HS-27A (cell line): ENCODE results near the gene CSTF3.
"Not testable (repeated sequence)": the region's sequence is repeated elsewhere in the genome, so short reads cannot be mapped to it uniquely, and the experiment has no call there.

Experiments
- DNase-seq: peaks from one replicate; pipeline ENCODE4 v3.0.0-alpha.2; 2012; ENCODE audit warnings: low read depth, missing footprints

CSTF3 gene

DNA sequence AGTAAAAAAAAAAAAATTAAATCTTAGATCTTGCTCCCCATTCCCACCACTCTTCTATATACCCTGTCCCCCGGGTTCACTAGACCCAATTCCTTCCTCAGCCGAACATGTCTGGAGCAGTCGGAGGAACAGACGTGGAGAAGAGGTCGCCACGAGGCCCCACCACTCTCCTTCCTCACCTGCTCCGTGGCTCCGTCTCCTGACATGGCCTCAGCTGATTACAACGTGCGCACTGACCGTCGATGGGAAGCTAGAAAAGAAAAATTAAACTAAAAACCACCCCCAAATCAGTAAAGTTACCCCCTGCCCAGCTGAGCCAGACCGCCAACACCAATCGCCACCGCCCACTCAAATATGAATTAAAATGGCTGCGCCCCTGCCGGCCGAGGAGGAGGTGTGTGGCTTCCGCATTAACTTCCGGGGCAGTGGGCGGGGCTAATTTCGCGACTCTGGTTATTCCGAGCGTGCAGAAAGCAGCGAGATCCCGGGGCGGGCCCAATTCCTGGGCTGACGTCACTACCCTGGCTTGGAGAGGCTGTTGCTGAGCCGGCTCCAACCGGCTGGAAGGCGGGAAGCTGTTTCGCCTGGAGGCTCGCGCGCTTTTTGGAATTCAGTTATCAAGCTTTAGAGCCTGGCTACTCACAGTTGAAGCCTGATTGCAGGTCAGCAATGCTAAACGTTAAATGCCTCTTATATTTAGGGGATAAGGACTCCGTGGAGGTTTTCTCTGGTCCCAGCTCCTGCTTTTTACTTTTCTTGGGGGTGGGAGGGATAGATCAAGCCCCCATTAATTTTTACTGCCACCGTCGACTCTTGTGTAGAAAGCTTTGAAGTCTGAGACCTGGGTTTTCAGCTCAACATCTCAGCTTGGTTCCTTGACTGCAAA, at the start of gene CSTF3:
CSTF3 (minus strand) TSS at position 361 of the 886 bp plus-strand sequence; CDS start at position 206, 155 bp downstream.
- DNase-seq = peak; percentile 98

DNA sequence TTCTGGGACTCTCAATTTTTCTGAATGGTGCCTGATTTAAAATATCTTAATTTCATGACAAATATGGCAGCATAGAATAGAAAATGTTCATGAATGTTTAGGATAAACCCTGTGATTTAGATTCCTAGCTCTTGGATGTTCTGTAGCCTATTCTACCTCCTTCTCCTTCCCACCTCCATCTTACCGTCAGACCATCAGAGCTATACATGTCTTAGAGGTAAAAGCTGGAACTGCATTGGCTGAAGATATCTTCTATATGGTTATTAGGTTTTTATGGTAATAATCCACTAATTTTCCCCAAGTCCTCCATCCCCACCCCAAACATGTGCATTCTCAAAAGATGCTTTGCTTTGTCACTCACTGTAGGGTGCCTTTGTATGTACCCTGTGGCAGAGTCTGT, 46.9 kb upstream of the CSTF3 start:
- DNase-seq = no peak

DNA sequence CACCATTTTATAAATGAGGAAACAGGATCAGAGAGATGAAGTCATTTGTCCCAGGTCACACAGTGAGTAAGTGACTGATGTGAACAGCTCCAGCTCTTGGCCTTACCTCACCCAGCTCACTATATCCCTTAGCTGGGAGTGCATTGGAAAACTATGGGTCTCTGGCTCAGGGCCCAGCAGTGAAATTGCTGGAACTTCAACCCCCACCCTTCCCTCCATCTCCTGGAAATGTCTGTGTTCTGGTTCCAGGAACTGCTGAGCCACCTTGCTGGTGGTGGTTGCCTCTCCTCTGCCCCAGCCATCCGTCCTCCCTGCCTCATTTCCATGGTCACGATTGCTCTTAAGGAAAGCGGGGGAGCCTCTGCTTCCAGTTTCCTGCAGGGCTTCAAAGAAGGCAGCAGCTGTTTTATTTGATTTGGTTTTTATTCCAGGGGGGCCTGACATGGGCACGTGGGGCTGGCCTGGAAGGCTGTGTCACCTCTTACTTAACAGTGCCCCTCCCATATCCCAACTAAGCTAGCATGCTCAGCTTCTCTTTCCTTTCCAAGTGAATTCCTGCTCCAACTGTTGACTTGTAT, 46.2 kb upstream of the CSTF3 start:
- no peak for DNase-seq

DNA sequence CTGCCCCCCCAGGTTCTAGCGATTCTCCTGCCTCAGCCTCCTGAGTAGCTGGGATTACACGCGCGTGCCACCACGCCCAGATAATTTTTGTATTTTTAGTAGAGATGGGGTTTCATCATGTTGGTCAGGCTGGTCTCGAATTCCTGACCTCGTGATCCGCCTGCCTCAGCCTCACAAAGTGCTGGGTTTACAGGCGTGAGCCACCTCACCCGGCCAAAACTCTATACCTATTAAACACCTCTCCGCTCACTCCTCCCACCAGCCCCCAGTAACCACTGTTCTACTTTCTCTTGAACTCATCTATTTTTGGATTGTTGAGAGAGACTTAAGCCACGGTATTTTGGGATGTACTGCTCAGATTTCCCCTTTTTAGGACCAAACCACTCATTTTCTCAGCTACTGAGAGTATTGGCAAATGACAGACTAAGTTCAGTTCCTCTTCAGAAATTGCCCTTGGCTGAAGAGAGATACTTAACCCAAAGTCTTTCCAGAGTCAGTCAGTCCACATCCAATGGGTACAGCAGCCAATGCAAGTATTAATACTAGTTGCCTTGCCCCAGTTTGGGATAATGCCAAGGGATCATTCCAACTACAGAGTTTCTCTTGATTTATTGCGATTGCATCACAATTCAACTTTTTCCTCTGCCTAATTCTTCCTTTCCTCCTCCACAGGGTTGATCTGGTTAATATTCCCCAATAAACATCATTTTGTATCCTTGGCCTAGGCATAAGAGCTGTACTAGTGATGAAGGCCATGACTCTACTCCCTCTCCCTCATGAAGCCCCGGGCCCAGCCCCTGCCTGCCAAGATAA, 36.8 kb upstream of the CSTF3 start:
- no peak for DNase-seq

DNA sequence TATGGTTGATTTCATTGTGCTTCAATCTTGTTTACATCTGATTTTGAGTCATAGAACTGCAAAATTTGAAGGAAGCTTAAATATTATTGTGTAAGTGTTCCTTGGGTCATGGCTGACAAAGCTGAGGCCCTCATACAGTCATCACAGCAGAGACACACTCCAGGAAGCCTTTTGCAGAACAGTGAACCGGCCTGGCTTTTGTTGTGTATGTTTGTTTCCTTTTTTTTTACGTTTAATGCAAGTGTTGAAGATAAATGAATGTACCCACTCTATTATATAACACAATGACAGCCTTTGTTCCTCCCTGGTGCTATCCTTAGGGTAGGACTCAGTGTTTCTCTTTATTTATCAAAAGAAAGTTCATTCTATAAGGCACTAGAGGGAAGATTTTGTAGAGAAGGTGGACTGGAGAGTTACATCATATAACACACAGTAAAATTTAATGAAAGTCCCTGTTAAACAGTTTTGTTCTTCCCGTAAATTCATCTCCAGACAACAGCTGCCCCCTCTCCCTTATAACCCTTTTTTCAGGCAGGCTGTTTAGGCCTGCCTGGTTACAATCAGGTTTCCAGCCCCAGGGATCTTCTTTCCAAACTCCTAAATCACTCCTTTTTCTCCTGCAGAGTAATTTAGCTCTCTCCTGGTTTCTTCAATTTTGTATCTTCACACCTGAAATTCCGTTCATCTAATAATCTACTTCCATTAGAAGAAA, 34.3 kb upstream of the CSTF3 start:
- DNase-seq = no peak

DNA sequence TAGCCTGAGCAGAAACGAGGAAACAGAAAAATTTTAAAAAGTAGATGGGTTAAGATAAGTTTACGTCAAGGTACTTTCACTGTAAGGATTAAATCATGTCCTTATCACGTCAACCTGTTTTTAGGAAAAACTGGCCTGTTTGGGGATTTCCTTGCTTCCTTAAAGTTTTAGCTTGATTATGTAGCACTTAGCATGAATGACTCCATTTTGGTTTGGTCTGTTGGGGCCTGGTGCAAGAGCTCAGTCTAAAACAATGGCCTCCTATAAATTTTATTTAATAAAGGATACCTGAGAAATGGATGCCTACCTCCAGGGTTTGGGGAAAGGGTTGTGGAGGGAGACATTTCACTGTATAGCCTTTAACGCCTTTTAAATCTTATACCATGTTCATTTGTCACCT, 33.2 kb upstream of the CSTF3 start:
- DNase-seq = no peak

DNA sequence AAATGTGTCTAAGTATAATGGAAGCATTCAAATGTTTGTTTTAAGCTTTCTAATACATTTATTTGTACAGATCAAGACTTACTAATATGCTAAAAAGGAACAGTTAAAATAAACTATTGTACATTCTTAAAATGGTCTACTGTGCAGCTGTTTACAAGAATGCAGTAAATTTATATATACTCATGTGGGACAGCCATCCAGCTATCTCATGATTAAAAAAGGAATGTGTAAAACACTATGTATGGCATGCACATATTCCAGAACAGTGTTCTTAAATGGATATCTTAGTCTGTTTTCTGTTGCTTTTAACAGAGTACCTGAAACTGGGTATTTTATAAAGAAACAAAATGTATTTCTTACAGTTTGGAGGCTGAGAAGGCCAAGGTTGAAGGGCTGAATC, 30.2 kb upstream of the CSTF3 start:
- DNase-seq = no peak

DNA sequence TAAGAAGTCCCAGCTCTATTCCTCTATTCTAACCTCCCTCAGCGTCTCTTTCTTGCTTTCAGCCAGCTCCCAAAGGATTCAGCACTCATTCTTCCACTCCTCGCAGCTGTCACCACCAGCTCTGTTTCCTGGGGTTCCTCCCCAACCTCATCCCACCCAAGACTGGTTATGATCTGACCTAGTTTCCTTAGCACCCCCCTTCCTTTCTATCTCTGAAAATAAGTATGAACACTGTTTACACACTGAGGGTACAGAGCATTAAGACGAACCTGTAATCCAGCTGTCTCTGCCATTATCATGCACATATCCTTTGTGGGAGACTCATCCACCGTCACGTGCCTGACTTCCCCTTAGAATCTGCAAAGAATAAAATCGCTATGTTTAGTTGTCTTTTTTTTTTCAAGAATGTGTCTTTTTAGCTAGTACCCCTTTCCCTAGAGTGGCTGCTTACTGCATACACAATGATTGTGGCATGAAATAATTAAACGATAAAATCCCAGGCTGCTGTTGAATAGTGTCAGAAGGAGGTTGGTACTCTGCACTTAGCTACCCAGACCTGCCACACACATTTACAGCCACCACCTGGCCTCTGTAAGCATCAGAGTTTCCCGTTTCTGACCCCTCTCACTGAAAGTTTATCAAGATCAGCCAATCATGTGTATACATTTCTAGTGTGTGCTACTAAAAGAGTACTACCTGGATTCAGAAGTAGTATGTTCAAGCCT, 26.9 kb upstream of the CSTF3 start:
- DNase-seq = no peak

DNA sequence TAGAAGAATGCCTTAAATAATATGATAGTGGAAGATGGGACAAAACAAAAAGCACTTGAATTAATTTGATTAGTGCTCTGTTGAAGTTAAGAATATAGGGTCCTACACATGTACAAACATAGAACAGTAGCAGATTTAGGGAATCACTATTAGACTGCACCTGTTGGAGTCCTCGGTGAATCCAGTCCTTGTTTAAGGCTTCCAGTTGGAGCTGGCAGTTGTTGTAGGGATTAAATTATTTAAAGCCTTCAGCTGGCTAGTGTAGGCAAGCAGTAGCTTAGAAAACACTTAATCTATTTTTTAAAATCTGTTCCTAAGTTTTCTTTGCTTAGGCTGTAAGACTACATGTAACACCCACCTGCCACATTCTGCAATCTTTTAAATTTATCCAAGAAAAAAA, 24.5 kb upstream of the CSTF3 start:
- DNase-seq = no peak

DNA sequence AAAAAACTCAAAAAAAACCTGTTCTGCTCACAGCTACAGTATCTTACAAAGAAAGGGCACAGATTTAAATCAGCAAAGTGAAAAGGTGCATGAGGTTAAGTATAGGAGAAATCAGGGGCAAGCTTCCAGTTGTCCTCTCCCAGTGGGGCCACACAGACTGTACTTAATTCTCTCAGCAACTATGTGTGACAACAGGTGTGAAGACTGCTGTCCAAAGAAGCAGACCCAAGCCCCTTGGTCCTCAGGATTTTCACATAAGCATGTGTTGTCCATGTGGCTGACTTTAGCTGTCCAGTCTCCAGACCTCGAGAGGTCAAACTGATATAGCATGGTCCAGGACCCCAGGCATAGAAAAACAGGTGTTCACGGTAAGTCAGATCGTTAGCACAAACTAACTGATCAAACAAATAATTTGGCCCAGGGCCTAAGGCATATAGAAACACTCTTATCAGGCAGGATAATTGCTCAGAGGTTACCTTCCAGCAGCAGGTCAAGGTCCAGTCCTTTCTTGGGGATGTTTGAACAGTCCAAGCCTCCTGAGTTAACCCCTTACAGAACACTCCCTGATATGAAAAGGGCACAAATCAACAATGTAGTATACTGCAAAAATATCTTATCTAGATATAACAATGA, 21.1 kb upstream of the CSTF3 start:
- DNase-seq = no peak

DNA sequence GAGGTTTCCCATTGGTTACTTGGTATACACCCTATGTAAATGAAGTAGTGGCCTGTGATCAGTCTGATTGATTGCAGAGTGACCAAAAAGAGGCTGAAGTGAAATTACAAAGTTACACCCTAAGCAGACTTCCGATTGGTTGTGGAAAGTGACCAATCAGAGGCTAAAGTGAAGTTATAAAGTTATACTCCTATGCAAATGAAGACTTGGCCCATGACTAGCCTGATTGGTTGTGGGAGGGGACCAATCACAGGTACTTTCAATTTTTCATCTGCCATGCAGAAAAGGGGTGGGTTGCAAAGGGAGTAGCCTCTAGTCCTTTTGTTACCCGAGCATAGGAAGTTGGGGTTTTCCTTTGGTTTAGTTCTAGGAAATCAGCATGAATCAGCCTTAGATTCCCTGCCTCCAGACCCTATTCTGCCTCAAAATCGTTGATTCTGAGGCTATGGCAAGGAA, 18.1 kb upstream of the CSTF3 start:
- no peak for DNase-seq

DNA sequence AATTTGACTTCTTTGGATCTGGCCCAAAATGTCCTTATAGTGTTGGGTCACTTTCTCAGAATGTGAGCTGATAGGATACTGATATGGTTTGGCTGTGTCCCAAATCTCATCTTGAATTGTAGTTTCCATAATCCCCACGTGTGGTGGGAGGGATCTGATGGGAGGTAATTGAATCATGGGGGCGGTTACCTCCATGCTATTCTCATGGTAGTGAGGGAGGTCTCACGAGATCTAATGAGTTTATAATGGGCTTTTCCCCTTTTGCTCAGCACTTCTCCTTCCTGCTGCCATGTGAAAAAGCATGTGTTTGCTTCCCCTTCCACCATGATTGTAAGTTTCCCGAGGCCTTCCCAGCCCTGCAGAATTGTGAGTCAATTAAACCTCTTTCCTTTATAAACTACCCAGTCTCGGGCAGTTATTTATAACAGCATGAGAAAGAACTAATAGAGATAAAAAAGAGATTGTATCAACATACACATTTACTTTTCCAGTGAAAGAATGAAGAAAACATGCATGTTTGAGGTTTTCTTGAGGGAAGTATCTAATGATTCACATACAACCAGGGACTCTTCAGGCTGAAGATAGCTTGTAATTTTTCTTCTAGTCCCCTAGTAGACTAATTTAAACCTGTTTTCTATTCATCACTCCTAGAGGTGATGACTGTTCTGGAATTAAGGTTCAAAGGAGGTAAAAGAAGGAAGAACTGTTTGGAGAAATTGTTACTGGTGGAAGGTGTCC, 17.3 kb upstream of the CSTF3 start:
- no peak for DNase-seq

DNA sequence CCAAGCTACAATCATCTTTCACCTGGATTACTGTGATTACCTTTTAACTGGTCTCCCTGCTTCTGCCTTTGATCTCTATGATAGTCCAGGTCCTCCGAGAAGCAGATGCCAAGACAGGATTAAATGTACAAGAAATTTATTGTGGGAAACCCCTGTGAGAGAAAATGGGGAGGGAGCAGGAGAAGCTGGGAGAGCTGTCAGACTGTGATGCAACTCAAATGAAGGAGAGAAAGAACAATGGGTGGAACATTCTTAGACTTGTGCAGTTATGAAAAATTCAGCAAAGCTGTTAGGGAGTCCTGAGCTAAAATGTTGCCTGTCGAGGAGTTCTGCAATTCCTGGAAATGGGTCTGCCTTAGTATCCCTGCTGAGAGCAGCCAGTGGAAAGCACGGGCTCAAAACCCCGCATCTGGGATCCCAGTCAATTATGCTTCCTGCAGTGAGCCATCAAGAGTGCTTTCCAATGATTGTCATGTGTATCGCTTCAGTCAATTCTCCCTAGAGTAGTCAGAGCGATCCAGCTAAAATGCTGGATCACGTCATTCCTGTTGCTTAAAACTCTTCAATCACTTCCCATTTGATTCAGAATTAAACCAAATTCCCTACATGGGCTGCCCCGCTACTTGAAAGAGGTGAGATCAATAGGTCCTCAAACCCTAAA, 16.5 kb upstream of the CSTF3 start:
- no peak for DNase-seq

DNA sequence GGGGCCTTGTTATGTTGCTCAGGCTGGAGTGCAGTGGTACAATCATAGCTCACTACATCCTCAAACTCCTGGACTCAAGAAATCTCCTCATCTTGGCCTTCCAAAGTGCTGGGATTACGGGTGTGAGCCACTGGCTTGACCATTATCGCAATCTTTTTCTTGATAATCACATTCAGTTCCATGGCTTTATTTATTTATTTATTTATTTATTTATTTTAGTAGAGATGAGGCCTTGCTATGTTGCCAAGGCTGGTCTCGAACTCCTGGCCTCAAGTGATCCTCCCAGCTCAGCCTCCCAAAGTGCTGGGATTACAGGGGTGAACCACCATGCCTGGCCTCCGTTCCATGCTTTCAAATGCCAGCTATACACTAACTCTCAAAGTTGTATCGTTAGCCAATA, 15.5 kb upstream of the CSTF3 start:
- not testable (repeated sequence) for DNase-seq

DNA sequence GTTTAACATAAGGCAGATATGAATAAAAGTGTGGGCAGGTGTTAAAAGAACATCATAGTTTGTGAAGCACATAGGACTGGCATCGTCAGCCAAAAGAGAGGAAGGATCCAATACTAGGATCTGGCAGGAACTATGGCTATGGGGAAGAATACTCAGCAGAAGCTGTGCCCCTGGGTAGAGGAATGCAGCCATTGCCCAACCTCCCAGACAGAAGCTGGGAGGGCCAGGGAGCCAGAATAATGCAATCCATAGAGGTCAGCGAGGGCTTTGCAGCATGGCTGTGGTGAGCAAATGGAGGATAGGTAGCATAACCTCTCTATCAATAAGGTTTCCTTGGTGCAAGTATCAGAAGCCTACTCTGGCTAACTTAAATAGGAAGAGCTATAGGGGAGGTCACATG, 11.7 kb upstream of the CSTF3 start:
- DNase-seq = no peak

DNA sequence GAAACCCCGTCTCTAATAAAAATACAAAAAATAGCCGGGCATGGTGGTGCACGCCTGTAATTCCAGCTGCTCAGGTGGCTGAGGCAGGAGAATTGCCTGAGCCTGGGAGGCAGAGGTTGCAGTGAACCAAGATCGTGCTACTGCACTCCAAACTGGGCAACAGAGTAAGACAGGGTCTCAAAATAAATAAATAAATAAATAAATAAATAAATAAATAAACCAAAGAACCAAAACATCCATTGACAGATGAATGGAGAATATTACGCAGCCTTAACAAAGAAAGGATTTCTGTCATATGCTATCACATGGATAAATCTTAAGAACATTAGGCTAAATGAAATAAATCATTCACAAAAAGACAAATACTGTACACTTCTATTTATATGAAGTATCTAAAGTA, 11.1 kb upstream of the CSTF3 start:
- DNase-seq = no peak

DNA sequence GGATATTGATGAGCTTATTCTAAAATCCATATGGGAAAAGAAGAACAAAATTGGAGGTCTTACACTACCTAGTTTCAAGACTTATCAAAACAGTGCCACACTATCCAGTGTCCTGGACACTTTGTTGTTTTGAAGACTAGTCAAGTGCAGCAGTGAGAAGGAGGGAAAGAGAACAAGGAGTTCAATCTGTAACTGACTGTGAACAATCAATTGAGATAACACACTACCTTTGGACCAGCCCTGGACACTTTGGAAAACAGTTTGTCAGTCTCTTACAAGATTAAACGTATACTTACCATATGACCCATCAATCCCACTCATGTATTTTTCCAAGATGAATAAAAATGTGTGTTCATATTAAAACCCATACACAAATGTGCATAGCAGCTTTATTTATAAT, 10.0 kb upstream of the CSTF3 start:
- no peak for DNase-seq

DNA sequence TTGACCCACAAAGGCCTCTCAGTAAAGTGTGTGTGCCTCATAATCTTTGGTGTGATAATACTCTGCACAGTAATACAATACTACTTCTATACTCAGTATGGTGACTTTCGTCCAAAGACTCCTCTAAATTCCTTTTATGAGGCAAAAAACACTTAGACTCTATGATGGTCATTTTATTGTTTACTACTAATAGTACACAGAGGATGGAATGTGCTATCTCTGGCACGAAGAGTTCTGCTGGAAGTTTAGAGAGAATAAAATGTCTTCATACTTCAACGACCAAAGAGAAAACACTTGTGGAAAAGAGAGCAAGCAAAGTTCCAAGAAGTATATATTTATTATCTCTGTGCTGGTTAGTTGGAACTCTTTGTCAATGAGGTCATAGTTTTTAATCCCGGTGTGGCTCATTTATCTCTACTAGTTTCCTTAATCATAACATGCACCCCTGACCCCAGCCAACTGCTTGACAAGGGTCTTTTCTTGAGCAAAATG, 7.5 kb upstream of the CSTF3 start:
- no peak for DNase-seq

DNA sequence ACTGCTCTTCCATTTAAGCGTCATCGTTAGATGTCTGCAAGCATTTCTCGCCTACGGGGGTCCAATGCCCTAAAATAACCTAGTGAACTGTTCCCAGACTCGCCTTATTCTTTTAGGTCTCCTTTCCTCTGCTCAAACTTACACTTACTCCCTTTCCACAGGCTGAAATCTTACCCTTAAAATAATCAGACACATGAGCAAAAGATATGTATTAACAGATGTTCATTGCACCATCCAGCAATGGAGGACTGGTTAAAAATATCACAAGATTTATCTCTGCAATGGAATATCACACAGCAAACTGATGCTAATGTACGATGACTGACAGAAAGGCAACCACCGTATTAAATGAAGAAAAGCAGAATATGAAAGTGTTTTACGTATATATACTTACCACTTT, 1.6 kb upstream of the CSTF3 start:
- DNase-seq = no peak

DNA sequence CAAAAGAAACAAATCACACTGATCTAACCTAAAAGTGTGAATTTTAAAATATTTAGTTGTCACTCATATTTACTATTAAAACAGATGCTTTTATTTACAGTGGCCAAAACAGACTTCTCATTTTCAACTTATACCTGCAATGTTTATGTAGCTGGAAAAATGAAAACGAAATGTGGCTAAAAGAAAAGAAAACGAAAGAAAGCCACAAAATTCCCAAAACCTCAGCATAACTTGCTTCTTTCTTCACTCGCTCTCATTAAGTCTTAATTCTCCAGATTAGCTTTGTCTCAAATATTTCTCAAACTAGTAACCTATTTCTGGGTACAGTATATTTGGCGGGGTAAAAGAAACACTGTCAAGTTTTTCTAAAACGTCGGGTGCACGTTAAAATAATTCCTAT, 693 bp downstream of the CSTF3 start:
- DNase-seq = no peak
